GM12878 (cell line): ENCODE data around the gene FLRT1.

Experiments used
- BCL3 ChIP-seq: IDR thresholded peaks from 2 replicates; pipeline ENCODE4 v1.6.1; 2011; ENCODE audit warnings: borderline replicate concordance, low read depth, mild to moderate bottlenecking, moderate library complexity, low read length; ENCODE audit not compliant: insufficient read depth, poor library complexity, severe bottlenecking
- BCLAF1 ChIP-seq: fragments of 450-650 bp; IDR thresholded peaks from 2 replicates; pipeline ENCODE4 v1.6.1; 2017; ENCODE audit warnings: antibody characterized with exemption, mild to moderate bottlenecking, moderate library complexity
- BRCA1 ChIP-seq: IDR thresholded peaks from 2 replicates; pipeline ENCODE4 v1.6.1; 2011; ENCODE audit warnings: low read depth, low read length, improper control_type of control experiment
- CHD4 ChIP-seq: fragments of 200-600 bp; sonication (generic); IDR thresholded peaks from 2 replicates; pipeline ENCODE4 v1.6.1; 2016; ENCODE audit warnings: mild to moderate bottlenecking
- CREB1 ChIP-seq: IDR thresholded peaks from 2 replicates; pipeline ENCODE4 v1.6.1; 2012; ENCODE audit warnings: low read depth, mild to moderate bottlenecking, inconsistent platforms
- CTCF ChIP-seq, 3 experiments: IDR thresholded peaks in 2 of 3; conservative IDR thresholded peaks in 1 of 3; 2 replicates each; pipeline ENCODE4 v1.5.1; 2011; ENCODE audit warnings: low read depth in 3 of 3, low read length in 3 of 3, mild to moderate bottlenecking in 3 of 3, control low read depth in 2 of 3, moderate library complexity in 2 of 3, inconsistent platforms in 1 of 3, mixed read lengths in 1 of 3; ENCODE audit not compliant: control insufficient read depth in 2 of 3, insufficient read depth in 1 of 3; ENCODE audit errors: extremely low read depth in 1 of 3
- EGR1 ChIP-seq, 2 experiments: IDR thresholded peaks; 1 replicate in 1 of 2; 2 replicates in 1 of 2; pipeline ENCODE4 v1.6.1; 2011 to 2012; ENCODE audit warnings: low read depth in 2 of 2, low read length in 2 of 2, borderline replicate concordance in 1 of 2, mild to moderate bottlenecking in 1 of 2, moderate library complexity in 1 of 2
- ETV6 ChIP-seq, 2 experiments: fragments of 450-650 bp in 1 of 2; IDR thresholded peaks in 1 of 2; conservative IDR thresholded peaks in 1 of 2; 2 replicates each; pipeline ENCODE4 v1.6.1; 2014; ENCODE audit warnings: antibody characterized with exemption in 1 of 2, borderline replicate concordance in 1 of 2, low read depth in 1 of 2, mild to moderate bottlenecking in 1 of 2, moderate library complexity in 1 of 2
- EZH2 ChIP-seq: IDR thresholded peaks from 2 replicates; pipeline ENCODE4 v1.6.1; 2012; ENCODE audit warnings: low read depth, mild to moderate bottlenecking, control low read depth, inconsistent platforms, low read length, borderline replicate concordance; ENCODE audit not compliant: control insufficient read depth
- HDGF ChIP-seq: fragments of 450-650 bp; IDR thresholded peaks from 2 replicates; pipeline ENCODE4 v1.6.1; 2016; ENCODE audit warnings: antibody characterized with exemption
- ZBTB40 ChIP-seq: fragments of 450-650 bp; IDR thresholded peaks from 2 replicates; pipeline ENCODE4 v1.6.1; 2016; ENCODE audit warnings: mild to moderate bottlenecking, moderate library complexity, borderline replicate concordance

GRCh38 chr11:64003807-64004589, 31.7 kb upstream of the FLRT1 start:
- TF ChIP-seq BRCA1 (no peak), CHD4 (no peak), CTCF (IDR thresholded peaks at IDR 0.05 in 2 of 3, conservative IDR thresholded peaks at IDR 0.05 in 1 of 3; ENCODE audit: control insufficient read depth in 2 of 3, extremely low read depth in 1 of 3, insufficient read depth in 1 of 3, low read depth in 3 of 3, low read length in 3 of 3) (no peak), ETV6 (conservative IDR thresholded peaks at IDR 0.05 in 1 of 2, IDR thresholded peaks at IDR 0.05 in 1 of 2; ENCODE audit: borderline replicate concordance in 1 of 2, low read depth in 1 of 2) (no peak), BCLAF1 (no peak), CREB1 (no peak), ZBTB40 (no peak), EGR1 (IDR thresholded peaks at IDR 0.05; ENCODE audit: borderline replicate concordance in 1 of 2, low read depth in 2 of 2, low read length in 2 of 2) (no peak), HDGF (no peak), EZH2 (no peak), BCL3 (no peak)
